Measurements from ENCODE around the gene CACNA1G.

DNA sequence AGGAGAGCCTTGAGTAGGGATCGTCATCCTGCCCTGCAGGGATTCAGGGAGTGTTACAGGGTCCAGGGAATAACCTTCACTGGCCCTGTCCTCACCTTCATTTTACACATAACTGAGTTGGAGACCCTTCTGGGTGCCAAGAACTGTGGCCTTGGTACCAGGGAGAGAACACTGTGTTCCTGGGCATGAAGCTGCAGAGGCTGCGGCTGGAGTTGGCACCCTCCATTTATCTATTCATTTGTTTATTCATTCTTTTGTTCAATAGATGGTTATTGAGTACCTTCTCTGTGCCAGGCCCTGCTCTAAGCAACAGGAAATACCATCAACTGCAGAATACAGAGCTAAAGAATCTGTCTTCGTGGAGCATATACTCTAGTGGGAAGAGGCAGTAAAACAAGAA lies 80.8 kb downstream of the CACNA1G start:
- no peak for TF ChIP-seq EP300 (conservative IDR thresholded peaks at IDR 0.05; ENCODE audit: poor library complexity, severe bottlenecking)
- TF ChIP-seq EZH2 (IDR thresholded peaks at IDR 0.05; ENCODE audit: borderline replicate concordance, insufficient read depth, low read length, poor library complexity, severe bottlenecking) = no peak
- TF ChIP-seq, protein P1, sequence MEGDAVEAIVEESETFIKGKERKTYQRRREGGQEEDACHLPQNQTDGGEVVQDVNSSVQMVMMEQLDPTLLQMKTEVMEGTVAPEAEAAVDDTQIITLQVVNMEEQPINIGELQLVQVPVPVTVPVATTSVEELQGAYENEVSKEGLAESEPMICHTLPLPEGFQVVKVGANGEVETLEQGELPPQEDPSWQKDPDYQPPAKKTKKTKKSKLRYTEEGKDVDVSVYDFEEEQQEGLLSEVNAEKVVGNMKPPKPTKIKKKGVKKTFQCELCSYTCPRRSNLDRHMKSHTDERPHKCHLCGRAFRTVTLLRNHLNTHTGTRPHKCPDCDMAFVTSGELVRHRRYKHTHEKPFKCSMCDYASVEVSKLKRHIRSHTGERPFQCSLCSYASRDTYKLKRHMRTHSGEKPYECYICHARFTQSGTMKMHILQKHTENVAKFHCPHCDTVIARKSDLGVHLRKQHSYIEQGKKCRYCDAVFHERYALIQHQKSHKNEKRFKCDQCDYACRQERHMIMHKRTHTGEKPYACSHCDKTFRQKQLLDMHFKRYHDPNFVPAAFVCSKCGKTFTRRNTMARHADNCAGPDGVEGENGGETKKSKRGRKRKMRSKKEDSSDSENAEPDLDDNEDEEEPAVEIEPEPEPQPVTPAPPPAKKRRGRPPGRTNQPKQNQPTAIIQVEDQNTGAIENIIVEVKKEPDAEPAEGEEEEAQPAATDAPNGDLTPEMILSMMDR (IDR thresholded peaks at IDR 0.05; ENCODE audit: poor library complexity, severe bottlenecking) = no peak
- TF ChIP-seq TAF1 (IDR thresholded peaks at IDR 0.05; ENCODE audit: low read depth) = no peak

All from neural cell (in vitro differentiated cells).